ENCODE results near the gene SENP5.

DNA sequence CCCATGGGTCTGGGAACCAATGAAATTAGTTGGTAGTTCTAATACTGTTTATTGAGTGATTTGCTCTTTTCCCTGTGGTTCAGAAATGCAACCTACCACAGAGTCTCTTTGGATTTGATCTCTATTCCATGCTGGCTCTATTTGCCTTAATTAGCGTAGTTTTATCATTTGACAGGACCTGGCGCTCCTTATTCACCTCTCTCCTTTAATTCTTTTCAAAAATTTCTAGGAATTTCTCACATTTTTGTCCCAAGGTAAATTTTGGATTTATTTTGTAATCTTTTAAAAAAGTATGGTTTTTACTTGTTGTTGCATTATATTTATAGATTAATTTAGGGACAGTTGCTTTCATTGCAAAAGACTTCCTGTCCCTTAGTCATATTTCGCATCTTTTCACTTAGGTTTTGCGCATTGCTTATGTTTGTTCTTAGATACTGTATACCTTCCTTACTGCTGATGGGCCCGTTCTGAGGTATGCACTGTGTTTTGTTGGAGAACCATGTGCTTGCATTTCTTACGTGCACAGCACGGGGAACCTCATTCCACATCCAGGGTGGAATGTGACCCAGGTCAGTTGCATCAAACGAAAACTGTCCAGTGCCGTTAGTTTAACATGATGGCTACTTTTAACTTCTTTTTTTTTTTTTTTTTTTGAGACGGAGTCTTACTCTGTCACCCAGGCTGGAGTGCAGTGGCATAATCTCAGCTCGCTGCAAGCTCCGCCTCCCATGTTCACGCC, 27.0 kb downstream of the SENP5 start:
- TF ChIP-seq, protein P1, sequence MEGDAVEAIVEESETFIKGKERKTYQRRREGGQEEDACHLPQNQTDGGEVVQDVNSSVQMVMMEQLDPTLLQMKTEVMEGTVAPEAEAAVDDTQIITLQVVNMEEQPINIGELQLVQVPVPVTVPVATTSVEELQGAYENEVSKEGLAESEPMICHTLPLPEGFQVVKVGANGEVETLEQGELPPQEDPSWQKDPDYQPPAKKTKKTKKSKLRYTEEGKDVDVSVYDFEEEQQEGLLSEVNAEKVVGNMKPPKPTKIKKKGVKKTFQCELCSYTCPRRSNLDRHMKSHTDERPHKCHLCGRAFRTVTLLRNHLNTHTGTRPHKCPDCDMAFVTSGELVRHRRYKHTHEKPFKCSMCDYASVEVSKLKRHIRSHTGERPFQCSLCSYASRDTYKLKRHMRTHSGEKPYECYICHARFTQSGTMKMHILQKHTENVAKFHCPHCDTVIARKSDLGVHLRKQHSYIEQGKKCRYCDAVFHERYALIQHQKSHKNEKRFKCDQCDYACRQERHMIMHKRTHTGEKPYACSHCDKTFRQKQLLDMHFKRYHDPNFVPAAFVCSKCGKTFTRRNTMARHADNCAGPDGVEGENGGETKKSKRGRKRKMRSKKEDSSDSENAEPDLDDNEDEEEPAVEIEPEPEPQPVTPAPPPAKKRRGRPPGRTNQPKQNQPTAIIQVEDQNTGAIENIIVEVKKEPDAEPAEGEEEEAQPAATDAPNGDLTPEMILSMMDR (IDR thresholded peaks at IDR 0.05 in 2 of 3, conservative IDR thresholded peaks at IDR 0.05 in 1 of 3; ENCODE audit: insufficient read depth in 2 of 3, low read depth in 1 of 3, low read length in 3 of 3), result no peak
- no peak for TF ChIP-seq CAMTA2 (CRISPR knock-in tag; conservative IDR thresholded peaks at IDR 0.05)
- no peak for TF ChIP-seq GTF2E2 (tag; IDR thresholded peaks at IDR 0.05)
- TF ChIP-seq REST (IDR thresholded peaks at IDR 0.05; ENCODE audit: borderline replicate concordance), result no peak
- no peak for TF ChIP-seq REST (CRISPR knock-in tag; IDR thresholded peaks at IDR 0.05; ENCODE audit: low read depth)
- no peak for TF ChIP-seq E2F1 (CRISPR knock-in tag; IDR thresholded peaks at IDR 0.05)
- TF ChIP-seq ZZZ3 (IDR thresholded peaks at IDR 0.05), result no peak
- TF ChIP-seq HDAC6 (IDR thresholded peaks at IDR 0.05; ENCODE audit: low read depth, low read length), result no peak
- TF ChIP-seq FOXA3 (CRISPR knock-in tag; conservative IDR thresholded peaks at IDR 0.05 in 1 of 2, IDR thresholded peaks at IDR 0.05 in 1 of 2), result no peak
- no peak for TF ChIP-seq POLR2A (conservative IDR thresholded peaks at IDR 0.05)
- TF ChIP-seq CEBPB (tag; IDR thresholded peaks at IDR 0.05), result no peak
- no peak for TF ChIP-seq RAD21 (CRISPR knock-in tag; conservative IDR thresholded peaks at IDR 0.05 in 1 of 2, IDR thresholded peaks at IDR 0.05 in 1 of 2)
- TF ChIP-seq MEF2A (IDR thresholded peaks at IDR 0.05; ENCODE audit: control insufficient read depth, low read depth, low read length), result no peak
- no peak for TF ChIP-seq FOXK2 (conservative IDR thresholded peaks at IDR 0.05 in 1 of 2, IDR thresholded peaks at IDR 0.05 in 1 of 2; ENCODE audit: low read depth in 2 of 2)
- no peak for TF ChIP-seq ELF1 (tag; IDR thresholded peaks at IDR 0.05)

Data from K562 (cell line).